ENCODE data around the gene ARCN1.

DNA sequence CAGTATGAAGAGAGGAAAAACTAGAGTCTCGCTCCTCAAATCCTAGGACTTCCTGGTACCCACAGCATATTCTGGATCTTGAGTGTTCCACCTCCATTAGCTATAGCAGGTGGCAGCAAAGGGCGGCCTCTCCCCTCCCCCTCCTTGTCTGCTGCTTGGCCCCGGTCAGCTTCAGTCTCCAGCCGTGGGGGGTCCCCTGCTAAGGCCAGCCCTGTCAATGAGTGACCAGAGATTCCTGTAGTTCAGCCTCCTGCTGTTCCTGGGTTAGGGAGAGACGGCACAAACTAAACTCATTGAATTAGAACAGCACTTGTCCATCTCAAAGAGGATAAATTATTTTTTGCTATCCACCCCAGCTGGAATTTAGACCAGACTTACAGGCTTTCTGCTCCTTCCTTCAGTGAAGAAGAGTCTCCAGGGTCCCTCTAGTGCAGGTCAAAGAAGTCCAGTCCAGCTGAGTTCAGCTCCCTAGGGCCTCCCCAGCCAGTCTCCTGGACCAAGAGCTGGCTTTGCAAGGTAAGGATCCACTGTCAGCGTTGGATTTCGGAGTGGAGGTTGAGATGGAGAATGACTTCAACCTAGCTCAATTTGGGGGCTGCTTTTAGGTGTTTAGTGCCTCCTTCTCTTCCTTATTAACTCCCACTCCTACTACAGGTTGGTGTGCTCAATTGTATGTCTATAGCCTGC, 34.1 kb downstream of the ARCN1 start:
- no peak for TF ChIP-seq RAD21 (conservative IDR thresholded peaks at IDR 0.05)
- TF ChIP-seq, protein P1, sequence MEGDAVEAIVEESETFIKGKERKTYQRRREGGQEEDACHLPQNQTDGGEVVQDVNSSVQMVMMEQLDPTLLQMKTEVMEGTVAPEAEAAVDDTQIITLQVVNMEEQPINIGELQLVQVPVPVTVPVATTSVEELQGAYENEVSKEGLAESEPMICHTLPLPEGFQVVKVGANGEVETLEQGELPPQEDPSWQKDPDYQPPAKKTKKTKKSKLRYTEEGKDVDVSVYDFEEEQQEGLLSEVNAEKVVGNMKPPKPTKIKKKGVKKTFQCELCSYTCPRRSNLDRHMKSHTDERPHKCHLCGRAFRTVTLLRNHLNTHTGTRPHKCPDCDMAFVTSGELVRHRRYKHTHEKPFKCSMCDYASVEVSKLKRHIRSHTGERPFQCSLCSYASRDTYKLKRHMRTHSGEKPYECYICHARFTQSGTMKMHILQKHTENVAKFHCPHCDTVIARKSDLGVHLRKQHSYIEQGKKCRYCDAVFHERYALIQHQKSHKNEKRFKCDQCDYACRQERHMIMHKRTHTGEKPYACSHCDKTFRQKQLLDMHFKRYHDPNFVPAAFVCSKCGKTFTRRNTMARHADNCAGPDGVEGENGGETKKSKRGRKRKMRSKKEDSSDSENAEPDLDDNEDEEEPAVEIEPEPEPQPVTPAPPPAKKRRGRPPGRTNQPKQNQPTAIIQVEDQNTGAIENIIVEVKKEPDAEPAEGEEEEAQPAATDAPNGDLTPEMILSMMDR (IDR thresholded peaks at IDR 0.05; ENCODE audit: poor library complexity, severe bottlenecking): no peak
- no peak for TF ChIP-seq MXI1 (conservative IDR thresholded peaks at IDR 0.05; ENCODE audit: poor library complexity, severe bottlenecking)
- no peak for TF ChIP-seq EZH2 (IDR thresholded peaks at IDR 0.05; ENCODE audit: borderline replicate concordance, insufficient read depth, low read length, poor library complexity, severe bottlenecking)
